Measurements from ENCODE around the gene CARD10.
A peak's percentile ranks its signal among the peaks of the same experiment; 100 is the strongest.

Gene CARD10

GRCh38 chr22:37519268-37520195 is at the start of gene CARD10:
CARD10 (minus strand) TSS chr22:37519415; CDS start chr22:37519200, 215 bp downstream.
- no peak for DNase-seq

GRCh38 chr22:37568448-37569008 is 49.3 kb upstream of the CARD10 start:
- DNase-seq: no peak

GRCh38 chr22:37568012-37568411 is 48.8 kb upstream of the CARD10 start:
- DNase-seq: no peak

- peak; percentile 79 to 89 for DNase-seq
These were observed 47.9 kb upstream of the CARD10 start for GRCh38 chr22:37566903-37567798.

- peak in 1 of 2 experiments; percentile 30 for DNase-seq
These were observed 47.2 kb upstream of the CARD10 start for GRCh38 chr22:37566329-37566837.

GRCh38 chr22:37565830-37566229 is 46.6 kb upstream of the CARD10 start:
- DNase-seq: no peak

- no peak for DNase-seq
These were observed 45.0 kb upstream of the CARD10 start for GRCh38 chr22:37564111-37564711.

GRCh38 chr22:37563153-37564081 is 44.2 kb upstream of the CARD10 start:
- no peak for DNase-seq

GRCh38 chr22:37562049-37562875 is 43.0 kb upstream of the CARD10 start:
- no peak for DNase-seq

- DNase-seq: peak; percentile 69 to 80
These were observed 42.2 kb upstream of the CARD10 start for GRCh38 chr22:37561212-37562048.

GRCh38 chr22:37560608-37561211 is 41.5 kb upstream of the CARD10 start:
- DNase-seq: no peak

- no peak for DNase-seq
These were observed 40.8 kb upstream of the CARD10 start, which contains the start of gene CDC42EP1 for GRCh38 chr22:37559901-37560607. CDC42EP1 (plus strand) TSS chr22:37560480; CDS start chr22:37566350, 5,870 bp downstream.

- no peak for DNase-seq
These were observed 40.3 kb upstream of the CARD10 start for GRCh38 chr22:37559521-37559900.

GRCh38 chr22:37558815-37559214 is 39.6 kb upstream of the CARD10 start:
- no peak for DNase-seq

- no peak for DNase-seq
These were observed 38.2 kb upstream of the CARD10 start for GRCh38 chr22:37557321-37558001.

- DNase-seq: no peak
These were observed 37.5 kb upstream of the CARD10 start for GRCh38 chr22:37556710-37557109.

- no peak for DNase-seq
These were observed 35.8 kb upstream of the CARD10 start for GRCh38 chr22:37555029-37555428.

- no peak for DNase-seq
These were observed 34.5 kb upstream of the CARD10 start for GRCh38 chr22:37553725-37554124.
